ENCODE measurements around the gene EDC4. TPM values are rescaled to one million over a fixed set of nuclear protein-coding genes. Genes with fewer than 3 reads are reported as not detected.
A peak's percentile ranks its signal among the peaks of the same experiment; 100 is the strongest.

The EDC4 gene
- total and polyA plus RNA-seq, 4 donors, result 40.8 to 97.9 (median 69.4) TPM

- H3K36me3 ChIP-seq (ENCODE audit: control insufficient read depth, insufficient read depth, low read length), result peaks cover 67% of the 10 kb centered on the region
- no peak overlapping the region for H3K27ac ChIP-seq (ENCODE audit: low read depth, low read length)
- peaks cover 50% of the 10 kb centered on the region for H3K4me1 ChIP-seq (ENCODE audit: control insufficient read depth, insufficient read depth, low read length)
- no peaks in the 10 kb centered on the region for H3K9me3 ChIP-seq (ENCODE audit: control insufficient read depth, insufficient read depth, low read length)
- no peaks in the 10 kb centered on the region for H3K27me3 ChIP-seq (ENCODE audit: control insufficient read depth, insufficient read depth, low read length)
- DNase-seq (ENCODE audit: low read depth in 4 of 6, low spot score in 6 of 6), result peak in 1 of 6 donors; percentile 68
- WGBS (ENCODE audit: insufficient coverage), result 47% methylated on average over 13 of the region's 13 CpGs
- H3K4me3 ChIP-seq (ENCODE audit: low read depth, low read length), result no peak overlapping the region
These were observed 53.4 kb downstream of the EDC4 start for GRCh38 chr16:67926181-67926750.

- peaks cover 77% of the 10 kb centered on the region for H3K36me3 ChIP-seq (ENCODE audit: control insufficient read depth, insufficient read depth, low read length)
These were observed 54.5 kb downstream of the EDC4 start for GRCh38 chr16:67927131-67927941.

GRCh38 chr16:67928147-67928546 is 55.3 kb downstream of the EDC4 start:
- Histone ChIP-seq H3K27ac (ENCODE audit: low read depth, low read length) (no peak overlapping the region), H3K4me1 (ENCODE audit: control insufficient read depth, insufficient read depth, low read length) (peaks cover 44% of the 10 kb centered on the region), H3K9me3 (ENCODE audit: control insufficient read depth, insufficient read depth, low read length) (no peaks in the 10 kb centered on the region), H3K36me3 (ENCODE audit: control insufficient read depth, insufficient read depth, low read length) (peaks cover 76% of the 10 kb centered on the region), H3K4me3 (ENCODE audit: low read depth, low read length) (no peak overlapping the region), H3K27me3 (ENCODE audit: control insufficient read depth, insufficient read depth, low read length) (no peaks in the 10 kb centered on the region)
- no peak for DNase-seq (ENCODE audit: low read depth in 4 of 6, low spot score in 6 of 6)
- WGBS (ENCODE audit: insufficient coverage), result 83% methylated on average over 4 of the region's 7 CpGs

More at GRCh38 chr16:67927131-67927941, 54.5 kb downstream of the EDC4 start:
- Histone ChIP-seq H3K27me3 (ENCODE audit: control insufficient read depth, insufficient read depth, low read length) (no peaks in the 10 kb centered on the region), H3K27ac (ENCODE audit: low read depth, low read length) (no peak overlapping the region), H3K4me3 (ENCODE audit: low read depth, low read length) (no peak overlapping the region), H3K9me3 (ENCODE audit: control insufficient read depth, insufficient read depth, low read length) (no peaks in the 10 kb centered on the region), H3K4me1 (ENCODE audit: control insufficient read depth, insufficient read depth, low read length) (peaks cover 50% of the 10 kb centered on the region)
- DNase-seq (ENCODE audit: low read depth in 4 of 6, low spot score in 6 of 6), result no peak
- 86% methylated on average over 21 of the region's 22 CpGs for WGBS (ENCODE audit: insufficient coverage)

- Histone ChIP-seq H3K27me3 (ENCODE audit: control insufficient read depth, insufficient read depth, low read length) (no peaks in the 10 kb centered on the region), H3K9me3 (ENCODE audit: control insufficient read depth, insufficient read depth, low read length) (no peaks in the 10 kb centered on the region), H3K4me3 (ENCODE audit: low read depth, low read length) (no peak overlapping the region), H3K27ac (ENCODE audit: low read depth, low read length) (no peak overlapping the region), H3K36me3 (ENCODE audit: control insufficient read depth, insufficient read depth, low read length) (peaks cover 74% of the 10 kb centered on the region), H3K4me1 (ENCODE audit: control insufficient read depth, insufficient read depth, low read length) (peaks cover 41% of the 10 kb centered on the region)
- WGBS (ENCODE audit: insufficient coverage), result 45% methylated on average over 14 of the region's 16 CpGs
- peak in 3 of 6 donors; percentile 43 to 86 (median 81) for DNase-seq (ENCODE audit: low read depth in 4 of 6, low spot score in 6 of 6)
These were observed 55.9 kb downstream of the EDC4 start for GRCh38 chr16:67928561-67929364.

- Histone ChIP-seq H3K36me3 (ENCODE audit: control insufficient read depth, insufficient read depth, low read length) (peaks cover 74% of the 10 kb centered on the region), H3K4me3 (ENCODE audit: low read depth, low read length) (no peak overlapping the region), H3K27me3 (ENCODE audit: control insufficient read depth, insufficient read depth, low read length) (no peaks in the 10 kb centered on the region), H3K27ac (ENCODE audit: low read depth, low read length) (no peak overlapping the region), H3K4me1 (ENCODE audit: control insufficient read depth, insufficient read depth, low read length) (peaks cover 45% of the 10 kb centered on the region), H3K9me3 (ENCODE audit: control insufficient read depth, insufficient read depth, low read length) (no peaks in the 10 kb centered on the region)
- DNase-seq (ENCODE audit: low read depth in 4 of 6, low spot score in 6 of 6), result no peak
- WGBS (ENCODE audit: insufficient coverage), result 94% methylated on average over 14 of the region's 14 CpGs
These were observed 57.3 kb downstream of the EDC4 start for GRCh38 chr16:67930191-67930590.

GRCh38 chr16:67930678-67931211 is 57.9 kb downstream of the EDC4 start:
- no peak for DNase-seq (ENCODE audit: low read depth in 4 of 6, low spot score in 6 of 6)
- Histone ChIP-seq H3K4me3 (ENCODE audit: low read depth, low read length) (no peak overlapping the region), H3K9me3 (ENCODE audit: control insufficient read depth, insufficient read depth, low read length) (no peaks in the 10 kb centered on the region), H3K4me1 (ENCODE audit: control insufficient read depth, insufficient read depth, low read length) (peaks cover 43% of the 10 kb centered on the region), H3K36me3 (ENCODE audit: control insufficient read depth, insufficient read depth, low read length) (peaks cover 74% of the 10 kb centered on the region), H3K27me3 (ENCODE audit: control insufficient read depth, insufficient read depth, low read length) (no peaks in the 10 kb centered on the region), H3K27ac (ENCODE audit: low read depth, low read length) (no peak overlapping the region)
- WGBS (ENCODE audit: insufficient coverage), result 94% methylated on average over 17 of the region's 17 CpGs

Small RNA genes within 50 kb of the gene (small RNA-seq; reads per million reads assigned to genes)
- gene AC040162.2 (ENCODE audit: low replicate concordance) (not detected), gene NRN1L (ENCODE audit: low replicate concordance) (not detected)

Other genes starting within 250 kb of the EDC4 start
- gene CARMIL2, start 227.9 kb upstream of the EDC4 start, total RNA-seq, result 1 to 10 TPM; 2.0 to 3.4 TPM
- 10 to 100 TPM; 37.6 to 40.0 TPM for gene CARMIL2, start 227.9 kb upstream of the EDC4 start, polyA plus RNA-seq (ENCODE audit: insufficient read length in 2 of 2)
- gene ACD, start 212.8 kb upstream of the EDC4 start, total RNA-seq, result 10 to 100 TPM; 15.8 to 23.9 TPM
- gene ACD, start 212.8 kb upstream of the EDC4 start, polyA plus RNA-seq (ENCODE audit: insufficient read length in 2 of 2), result 10 to 100 TPM; 39.7 to 49.3 TPM
- gene PARD6A, start 212.1 kb upstream of the EDC4 start, total RNA-seq, result 1 to 10 TPM; 7.2 to 8.3 TPM
- gene PARD6A, start 212.1 kb upstream of the EDC4 start, polyA plus RNA-seq (ENCODE audit: insufficient read length in 2 of 2), result 10 to 100 TPM; 20.5 to 20.9 TPM
- 10 to 100 TPM in 1 of 2 donors, 1 to 10 TPM in 1; 9.5 to 29.4 TPM for gene ENKD1, start 206.3 kb upstream of the EDC4 start, total RNA-seq
- gene ENKD1, start 206.3 kb upstream of the EDC4 start, polyA plus RNA-seq (ENCODE audit: insufficient read length in 2 of 2), result 10 to 100 TPM; 28.9 to 30.2 TPM
- gene C16orf86, start 206.2 kb upstream of the EDC4 start, total RNA-seq, result 1 to 10 TPM; 2.8 to 6.9 TPM
- 1 to 10 TPM; 4.2 to 6.2 TPM for gene C16orf86, start 206.2 kb upstream of the EDC4 start, polyA plus RNA-seq (ENCODE audit: insufficient read length in 2 of 2)
- 10 to 100 TPM; 26.1 to 26.8 TPM for gene GFOD2, start 153.7 kb upstream of the EDC4 start, total RNA-seq
- 10 to 100 TPM; 48.0 to 56.0 TPM for gene GFOD2, start 153.7 kb upstream of the EDC4 start, polyA plus RNA-seq (ENCODE audit: insufficient read length in 2 of 2)
- 1 to 10 TPM; 6.7 to 8.2 TPM for gene RANBP10, start 66.5 kb upstream of the EDC4 start, total RNA-seq
- 10 to 100 TPM; 15.9 to 25.6 TPM for gene RANBP10, start 66.5 kb upstream of the EDC4 start, polyA plus RNA-seq (ENCODE audit: insufficient read length in 2 of 2)
- gene TSNAXIP1, start 66.2 kb upstream of the EDC4 start, total RNA-seq, result 10 to 100 TPM in 1 of 2 donors, 1 to 10 TPM in 1; 4.3 to 11.7 TPM
- gene TSNAXIP1, start 66.2 kb upstream of the EDC4 start, polyA plus RNA-seq (ENCODE audit: insufficient read length in 2 of 2), result 10 to 100 TPM; 14.9 to 20.0 TPM
- 10 to 100 TPM; 22.4 to 39.7 TPM for gene THAP11, start 30.7 kb upstream of the EDC4 start, total RNA-seq
- gene THAP11, start 30.7 kb upstream of the EDC4 start, polyA plus RNA-seq (ENCODE audit: insufficient read length in 2 of 2), result 10 to 100 TPM; 31.3 to 34.9 TPM
- 10 to 100 TPM; 47.7 to 82.6 TPM for gene NUTF2, start 26.1 kb upstream of the EDC4 start, total RNA-seq
- 100 to 1,000 TPM; 138 to 150 TPM for gene NUTF2, start 26.1 kb upstream of the EDC4 start, polyA plus RNA-seq (ENCODE audit: insufficient read length in 2 of 2)
- 10 to 100 TPM; 22.1 to 50.8 TPM for gene CENPT, start 25.4 kb upstream of the EDC4 start, total RNA-seq
- 10 to 100 TPM; 60.0 to 79.2 TPM for gene CENPT, start 25.4 kb upstream of the EDC4 start, polyA plus RNA-seq (ENCODE audit: insufficient read length in 2 of 2)
- 1 to 10 TPM in 1 of 2 donors, under 1 TPM in 1; 0.89 to 2.5 TPM for gene NRN1L, start 11.8 kb downstream of the EDC4 start, total RNA-seq
- gene NRN1L, start 11.8 kb downstream of the EDC4 start, polyA plus RNA-seq (ENCODE audit: insufficient read length in 2 of 2), result 1 to 10 TPM; 1.4 to 1.6 TPM
- 10 to 100 TPM in 1 of 2 donors, 1 to 10 TPM in 1; 8.7 to 18.3 TPM for gene PSKH1, start 20.2 kb downstream of the EDC4 start, total RNA-seq
- gene PSKH1, start 20.2 kb downstream of the EDC4 start, polyA plus RNA-seq (ENCODE audit: insufficient read length in 2 of 2), result 10 to 100 TPM; 31.7 TPM
- gene CTRL, start 58.8 kb downstream of the EDC4 start, total RNA-seq, result 1 to 10 TPM in 1 of 2 donors, under 1 TPM in 1; 0.89 to 1.4 TPM
- 1 to 10 TPM; 4.6 to 8.1 TPM for gene CTRL, start 58.8 kb downstream of the EDC4 start, polyA plus RNA-seq (ENCODE audit: insufficient read length in 2 of 2)
- 10 to 100 TPM; 18.7 to 64.5 TPM for gene PSMB10, start 63.8 kb downstream of the EDC4 start, total RNA-seq
- 10 to 100 TPM; 61.9 to 64.1 TPM for gene PSMB10, start 63.8 kb downstream of the EDC4 start, polyA plus RNA-seq (ENCODE audit: insufficient read length in 2 of 2)
- 10 to 100 TPM in 1 of 2 donors, 1 to 10 TPM in 1; 5.8 to 18.4 TPM for gene LCAT, start 71.1 kb downstream of the EDC4 start, total RNA-seq
- gene LCAT, start 71.1 kb downstream of the EDC4 start, polyA plus RNA-seq (ENCODE audit: insufficient read length in 2 of 2), result 10 to 100 TPM; 35.3 to 50.0 TPM
- 10 to 100 TPM; 31.8 to 45.4 TPM for gene SLC12A4, start 95.6 kb downstream of the EDC4 start, total RNA-seq
- gene SLC12A4, start 95.6 kb downstream of the EDC4 start, polyA plus RNA-seq (ENCODE audit: insufficient read length in 2 of 2), result 10 to 100 TPM; 52.9 to 58.8 TPM
- under 1 TPM in 1 of 2 donors, not detected in 1; 0.11 TPM for gene DPEP3, start 107.4 kb downstream of the EDC4 start, total RNA-seq
- gene DPEP3, start 107.4 kb downstream of the EDC4 start, polyA plus RNA-seq (ENCODE audit: insufficient read length in 2 of 2), result under 1 TPM; 0.12 to 0.22 TPM
- gene DPEP2, start 126.4 kb downstream of the EDC4 start, total RNA-seq, result 1 to 10 TPM; 2.7 to 3.0 TPM
- 1 to 10 TPM; 1.0 to 2.3 TPM for gene DPEP2, start 126.4 kb downstream of the EDC4 start, polyA plus RNA-seq (ENCODE audit: insufficient read length in 2 of 2)
- gene DPEP2NB, start 142.9 kb downstream of the EDC4 start, total RNA-seq, result not detected
- gene DPEP2NB, start 142.9 kb downstream of the EDC4 start, polyA plus RNA-seq (ENCODE audit: insufficient read length in 2 of 2), result not detected
- 1 to 10 TPM; 6.9 to 7.4 TPM for gene DDX28, start 150.2 kb downstream of the EDC4 start, total RNA-seq
- gene DDX28, start 150.2 kb downstream of the EDC4 start, polyA plus RNA-seq (ENCODE audit: insufficient read length in 2 of 2), result 1 to 10 TPM; 8.2 to 9.7 TPM
- 10 to 100 TPM; 13.9 to 16.8 TPM for gene DUS2, start 150.2 kb downstream of the EDC4 start, total RNA-seq
- gene DUS2, start 150.2 kb downstream of the EDC4 start, polyA plus RNA-seq (ENCODE audit: insufficient read length in 2 of 2), result 10 to 100 TPM; 13.3 to 17.2 TPM
- 10 to 100 TPM; 24.7 to 36.7 TPM for gene NFATC3, start 212.3 kb downstream of the EDC4 start, total RNA-seq
- gene NFATC3, start 212.3 kb downstream of the EDC4 start, polyA plus RNA-seq (ENCODE audit: insufficient read length in 2 of 2), result 10 to 100 TPM; 15.1 to 16.9 TPM

Measured in spinal cord (tissue), 10 donors.